H9 (cell line): Measurements from ENCODE around the gene SLC30A7. TPM values are rescaled to one million over a fixed set of nuclear protein-coding genes. Genes with fewer than 3 reads are reported as not detected.
"Not testable (repeated sequence)": the region's sequence is repeated elsewhere in the genome, so short reads cannot be mapped to it uniquely, and the experiment has no call there.

Experiments
- DNase-seq: peaks from one replicate; pipeline ENCODE4 v3.0.0-alpha.2; 2017
- H2AFZ ChIP-seq: one replicate; pipeline ENCODE4 v1.6.1; 2013; ENCODE audit warnings: mild to moderate bottlenecking, low read length, control low read depth, moderate library complexity
- H2AK5ac ChIP-seq: 2 replicates; pipeline ENCODE4 v1.6.1; 2013; ENCODE audit warnings: low read length, control low read depth, mixed read lengths; ENCODE audit not compliant: insufficient read length
- H2BK120ac ChIP-seq: one replicate; pipeline ENCODE4 v1.6.1; 2013; ENCODE audit warnings: low read depth, mild to moderate bottlenecking, low read length, control low read depth, inconsistent platforms; ENCODE audit not compliant: poor library complexity, severe bottlenecking
- H2BK12ac ChIP-seq: 2 replicates; pipeline ENCODE4 v1.6.1; 2013; ENCODE audit warnings: low read length, control low read depth, mixed read lengths, low read depth; ENCODE audit not compliant: insufficient read length
- H2BK15ac ChIP-seq: 2 replicates; pipeline ENCODE4 v1.6.1; 2013; ENCODE audit warnings: low read depth, low read length, control low read depth
- H2BK20ac ChIP-seq: one replicate; pipeline ENCODE4 v1.6.1; 2013; ENCODE audit warnings: low read depth, mild to moderate bottlenecking, low read length, control low read depth, inconsistent platforms; ENCODE audit not compliant: poor library complexity, severe bottlenecking
- H2BK5ac ChIP-seq: 2 replicates; pipeline ENCODE4 v1.6.1; 2013; ENCODE audit warnings: low read length, control low read depth, mixed read lengths; ENCODE audit not compliant: insufficient read length
- H3K14ac ChIP-seq: 2 replicates; pipeline ENCODE4 v1.6.1; 2013; ENCODE audit warnings: low read length, control low read depth; ENCODE audit not compliant: insufficient read depth
- H3K18ac ChIP-seq: 2 replicates; pipeline ENCODE4 v1.6.1; 2013; ENCODE audit warnings: low read depth, mild to moderate bottlenecking, mixed read lengths, low read length, control low read depth; ENCODE audit not compliant: insufficient read length
- H3K23ac ChIP-seq: 2 replicates; pipeline ENCODE4 v1.6.1; 2013; ENCODE audit warnings: low read length, control low read depth, mixed read lengths, low read depth; ENCODE audit not compliant: insufficient read length
- H3K23me2 ChIP-seq: 2 replicates; pipeline ENCODE4 v1.6.1; 2013; ENCODE audit warnings: low read depth, mild to moderate bottlenecking, mixed read lengths, low read length, control low read depth; ENCODE audit not compliant: insufficient read length, poor library complexity, severe bottlenecking
- H3K27ac ChIP-seq: 2 replicates; pipeline ENCODE4 v1.5.1; 2013; ENCODE audit warnings: low read length, control low read depth, mixed read lengths, low read depth; ENCODE audit not compliant: insufficient read length
- H3K27me3 ChIP-seq: 2 replicates; pipeline ENCODE4 v1.6.1; 2013; ENCODE audit warnings: low read length, control low read depth, inconsistent platforms; ENCODE audit not compliant: insufficient read depth
- H3K4ac ChIP-seq: 2 replicates; pipeline ENCODE4 v1.6.1; 2013; ENCODE audit warnings: low read depth, mild to moderate bottlenecking, control low read depth, inconsistent platforms, low read length, moderate library complexity
- H3K4me1 ChIP-seq: 2 replicates; pipeline ENCODE4 v1.6.1; 2013; ENCODE audit warnings: low read length, control low read depth, inconsistent platforms; ENCODE audit not compliant: insufficient read depth
- H3K4me2 ChIP-seq: 2 replicates; pipeline ENCODE4 v1.6.1; 2013; ENCODE audit warnings: low read length, control low read depth, mixed read lengths; ENCODE audit not compliant: insufficient read length, insufficient read depth
- H3K56ac ChIP-seq: 2 replicates; pipeline ENCODE4 v1.6.1; 2013; ENCODE audit warnings: low read depth, mild to moderate bottlenecking, mixed read lengths, low read length, control low read depth; ENCODE audit not compliant: insufficient read length
- H3K79me1 ChIP-seq: 2 replicates; pipeline ENCODE4 v1.6.1; 2013; ENCODE audit warnings: low read depth, mild to moderate bottlenecking, moderate library complexity, low read length, control low read depth, inconsistent platforms; ENCODE audit not compliant: insufficient read depth, poor library complexity, severe bottlenecking
- H3K79me2 ChIP-seq: 2 replicates; pipeline ENCODE4 v1.6.1; 2013; ENCODE audit warnings: low read length, control low read depth, inconsistent platforms; ENCODE audit not compliant: insufficient read depth
- H3K9ac ChIP-seq: 2 replicates; pipeline ENCODE4 v1.6.1; 2013; ENCODE audit warnings: low read length, control low read depth, mixed read lengths; ENCODE audit not compliant: insufficient read length; ENCODE audit errors: extremely low read depth
- H3K9me3 ChIP-seq: one replicate; pipeline ENCODE4 v1.6.1; 2013; ENCODE audit warnings: low read depth, low read length, inconsistent platforms; ENCODE audit not compliant: control insufficient read depth
- H3T11ph ChIP-seq: one replicate; pipeline ENCODE4 v1.6.1; 2013; ENCODE audit warnings: mild to moderate bottlenecking, low read length, control low read depth, inconsistent platforms
- H4K20me1 ChIP-seq: one replicate; pipeline ENCODE4 v1.6.1; 2013; ENCODE audit not compliant: control insufficient read depth, insufficient read length, insufficient read depth
- H4K5ac ChIP-seq: 2 replicates; pipeline ENCODE4 v1.6.1; 2013; ENCODE audit warnings: low read depth, mild to moderate bottlenecking, mixed read lengths, low read length, control low read depth; ENCODE audit not compliant: insufficient read length
- H4K8ac ChIP-seq: replicated peaks from 2 replicates; pipeline ENCODE4 v1.6.1; 2013; ENCODE audit warnings: low read length, control low read depth, mixed read lengths, low read depth; ENCODE audit not compliant: insufficient read length
- H4K91ac ChIP-seq: 2 replicates; pipeline ENCODE4 v1.6.1; 2013; ENCODE audit warnings: low read depth, mild to moderate bottlenecking, moderate library complexity, mixed read lengths, low read length, control low read depth; ENCODE audit not compliant: insufficient read length
- H3K27ac Mint-ChIP-seq, 3 experiments: 2 replicates in 2 of 3; 3 replicates in 1 of 3; pipeline ENCODE4 v1.8.0; 2020 to 2021; ENCODE audit warnings: mixed read lengths in 3 of 3, mild to moderate bottlenecking in 1 of 3, moderate library complexity in 1 of 3
- H3K27me3 Mint-ChIP-seq: 2 replicates; pipeline ENCODE4 v1.8.0; 2021; ENCODE audit warnings: low read depth, mild to moderate bottlenecking, moderate library complexity, mixed read lengths
- H3K36me3 Mint-ChIP-seq, 3 experiments: 2 replicates in 2 of 3; 3 replicates in 1 of 3; pipeline ENCODE4 v1.8.0; 2020 to 2021; ENCODE audit warnings: low read depth in 3 of 3, mixed read lengths in 3 of 3; ENCODE audit not compliant: insufficient read depth in 1 of 3
- H3K4me1 Mint-ChIP-seq, 2 experiments: 2 replicates each; pipeline ENCODE4 v1.8.0; 2020; ENCODE audit warnings: mixed read lengths in 2 of 2
- H3K4me3 Mint-ChIP-seq, 2 experiments: 2 replicates in 1 of 2; 3 replicates in 1 of 2; pipeline ENCODE4 v1.8.0; 2020 to 2021; ENCODE audit warnings: mild to moderate bottlenecking in 2 of 2, mixed read lengths in 2 of 2, moderate library complexity in 1 of 2
- H3K9me3 Mint-ChIP-seq, 2 experiments: 2 replicates in 1 of 2; 3 replicates in 1 of 2; pipeline ENCODE4 v1.8.0; 2020; ENCODE audit warnings: mild to moderate bottlenecking in 2 of 2, mixed read lengths in 2 of 2, moderate library complexity in 1 of 2
- CTCF ChIP-seq: fragments of 200-600 bp; sonication (generic); conservative IDR thresholded peaks from 3 replicates; pipeline ENCODE4 v1.8.0; 2021; ENCODE audit warnings: antibody characterized with exemption, mild to moderate bottlenecking
- WGBS: extraction: QIAGEN DNeasy Blood & Tissue Kit; methylation state at CpG from one replicate; pipeline ENCODE4 v1.1.7; 2013; ENCODE audit warnings: missing lambda C conversion rate, low lambda C conversion rate, mixed read lengths; ENCODE audit not compliant: insufficient read length; ENCODE audit errors: extremely low coverage; 5-methylcytosine and 5-hydroxymethylcytosine counted together
- total RNA-seq: library from RNA; stranded (reverse); gene quantifications from 2 replicates; pipeline ENCODE4 v1.2.1, GENCODE V29; 2021

The SLC30A7 gene
- total RNA-seq, 1 experiment from 2014 or later = 25.6 TPM

GRCh38 chr1:100931716-100932115, 35.8 kb downstream of the SLC30A7 start:
- no peak overlapping the region for H3K56ac ChIP-seq
- no peak for DNase-seq
- H3K4me1 ChIP-seq = no peaks in the 10 kb centered on the region
- no peaks in the 10 kb centered on the region for H3K79me2 ChIP-seq
- no peak overlapping the region for H3K4me2 ChIP-seq
- no peaks in the 10 kb centered on the region; a peak in 1 of 5 replicates for H3K9me3 Mint-ChIP-seq
- peaks cover 16 to 39% (median 18%) of the 10 kb centered on the region in 3 experiments; a peak in 6 of 7 replicates for H3K36me3 Mint-ChIP-seq
- no peak overlapping the region for H3K27ac ChIP-seq
- H2AFZ ChIP-seq = no peak overlapping the region
- H2BK5ac ChIP-seq = no peak overlapping the region
- H3K4me1 Mint-ChIP-seq = no peaks in the 10 kb centered on the region
- no peak overlapping the region for H3K4me3 Mint-ChIP-seq
- H3K18ac ChIP-seq = no peak overlapping the region
- no peak for TF ChIP-seq CTCF
- H2BK15ac ChIP-seq = no peak overlapping the region
- no peaks in the 10 kb centered on the region for H3K9me3 ChIP-seq
- H4K91ac ChIP-seq = no peak overlapping the region
- H2AK5ac ChIP-seq = no peak overlapping the region
- no peak overlapping the region for H4K8ac ChIP-seq
- no CpG with 5 or more reads among the region's 1 CpG for WGBS
- no peak overlapping the region for H3K14ac ChIP-seq
- H2BK120ac ChIP-seq = no peak overlapping the region
- no peak overlapping the region for H3K23ac ChIP-seq
- no peaks in the 10 kb centered on the region for H3K27me3 ChIP-seq
- H3K79me1 ChIP-seq = no peaks in the 10 kb centered on the region
- no peak overlapping the region for H2BK12ac ChIP-seq
- H3K9ac ChIP-seq = no peak overlapping the region
- no peak overlapping the region for H3K4ac ChIP-seq
- H4K5ac ChIP-seq = no peak overlapping the region
- no peaks in the 10 kb centered on the region for H3K27me3 Mint-ChIP-seq
- no peak overlapping the region for H3K27ac Mint-ChIP-seq
- H3K23me2 ChIP-seq = no peaks in the 10 kb centered on the region
- H3T11ph ChIP-seq = no peak overlapping the region
- H2BK20ac ChIP-seq = no peak overlapping the region
- H4K20me1 ChIP-seq = no peaks in the 10 kb centered on the region

- H2BK5ac ChIP-seq, H4K8ac ChIP-seq, H3K27me3 Mint-ChIP-seq, H4K91ac ChIP-seq, H2BK15ac ChIP-seq, DNase-seq, H3K79me2 ChIP-seq, H2BK12ac ChIP-seq, H3K27ac Mint-ChIP-seq, H2AFZ ChIP-seq, H3K56ac ChIP-seq, H3K27ac ChIP-seq, H2BK20ac ChIP-seq, H4K20me1 ChIP-seq, H3K4me3 Mint-ChIP-seq, H3K14ac ChIP-seq, H3K23ac ChIP-seq, H2BK120ac ChIP-seq, H2AK5ac ChIP-seq, H3K27me3 ChIP-seq, H3K4me2 ChIP-seq, H4K5ac ChIP-seq, H3K4ac ChIP-seq, H3K4me1 ChIP-seq, H3K9me3 Mint-ChIP-seq, H3K9ac ChIP-seq, H3K79me1 ChIP-seq, H3K18ac ChIP-seq, H3T11ph ChIP-seq, H3K23me2 ChIP-seq, H3K9me3 ChIP-seq, H3K4me1 Mint-ChIP-seq: not testable (repeated sequence)
- no CpG with 5 or more reads among the region's 2 CpGs for WGBS
- peaks cover 28 to 49% (median 28%) of the 10 kb centered on the region in 3 experiments for H3K36me3 Mint-ChIP-seq
Observed at GRCh38 chr1:100933555-100933954, 37.7 kb downstream of the SLC30A7 start.
